Type B pancreatic cell (in vitro differentiated cells): ENCODE data around the gene CREB5. TPM values are rescaled to one million over a fixed set of nuclear protein-coding genes. Genes with fewer than 3 reads are reported as not detected.

ENCODE experiments used
- DNase-seq: peaks from one replicate; pipeline ENCODE4 v3.0.0; 2021; ENCODE audit warnings: mixed read lengths; ENCODE audit not compliant: unreplicated experiment; ENCODE audit errors: extremely low spot score
- H3K27ac Mint-ChIP-seq: 2 replicates; pipeline ENCODE4 v1.8.0; 2021; ENCODE audit warnings: mild to moderate bottlenecking, mixed read lengths
- H3K27me3 Mint-ChIP-seq: 2 replicates; pipeline ENCODE4 v1.8.0; 2021; ENCODE audit warnings: mixed read lengths
- H3K36me3 Mint-ChIP-seq: 2 replicates; pipeline ENCODE4 v1.8.0; 2021; ENCODE audit warnings: mixed read lengths
- H3K4me1 Mint-ChIP-seq: one replicate; pipeline ENCODE4 v1.8.0; 2021; ENCODE audit warnings: mixed read lengths; ENCODE audit not compliant: unreplicated experiment
- H3K4me3 Mint-ChIP-seq: 2 replicates; pipeline ENCODE4 v1.8.0; 2021; ENCODE audit warnings: mild to moderate bottlenecking, mixed read lengths
- H3K9me3 Mint-ChIP-seq: 2 replicates; pipeline ENCODE4 v1.8.0; 2021; ENCODE audit warnings: mixed read lengths
- total RNA-seq: library from RNA; stranded (reverse); gene quantifications from 2 replicates; pipeline ENCODE4 v1.2.1, GENCODE V29; 2021; ENCODE audit warnings: low replicate concordance
- TF ChIP-seq, protein P1 (sequence below): fragments of 200-600 bp; sonication (generic); conservative IDR thresholded peaks from 2 replicates; pipeline ENCODE4 v1.5.0; 2021; ENCODE audit warnings: antibody characterized with exemption, mild to moderate bottlenecking

Gene CREB5
- total RNA-seq, 1 donor from 2014 or later, result 31.0 TPM

DNA sequence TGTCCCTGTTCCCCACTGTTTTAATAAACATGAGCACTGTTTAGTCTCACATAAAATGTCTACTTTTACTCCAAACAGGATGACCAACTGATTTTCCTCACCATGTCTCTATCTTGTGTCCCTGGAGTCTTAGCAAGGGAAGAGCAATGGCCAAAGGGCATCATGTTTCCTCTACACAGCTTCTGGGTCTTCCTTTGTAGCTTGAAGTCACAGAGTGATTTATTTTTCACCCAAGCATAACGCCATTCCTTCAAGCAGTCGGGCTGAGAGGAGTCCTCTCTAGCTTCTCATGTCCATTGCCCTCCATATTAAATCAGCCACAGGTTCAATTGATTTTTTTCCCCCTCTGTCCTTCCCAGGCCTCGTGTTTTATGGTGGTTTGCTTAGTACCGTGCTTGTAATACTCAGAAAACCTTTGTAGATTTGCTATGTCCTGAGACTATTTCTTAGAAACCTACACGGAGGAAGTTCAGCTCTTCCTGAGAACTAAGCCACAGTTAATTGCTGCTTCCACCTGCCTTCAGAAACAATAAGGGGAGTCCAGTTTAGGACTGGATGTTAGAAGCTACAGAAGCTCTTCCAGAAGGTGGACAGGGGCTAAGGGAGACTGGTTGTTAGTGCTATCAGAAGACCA is 178.8 kb downstream of the CREB5 start:
- no peaks in the 10 kb centered on the region for H3K27me3 Mint-ChIP-seq
- no peaks in the 10 kb centered on the region for H3K36me3 Mint-ChIP-seq
- no peaks in the 10 kb centered on the region for H3K9me3 Mint-ChIP-seq
- TF ChIP-seq, protein P1, sequence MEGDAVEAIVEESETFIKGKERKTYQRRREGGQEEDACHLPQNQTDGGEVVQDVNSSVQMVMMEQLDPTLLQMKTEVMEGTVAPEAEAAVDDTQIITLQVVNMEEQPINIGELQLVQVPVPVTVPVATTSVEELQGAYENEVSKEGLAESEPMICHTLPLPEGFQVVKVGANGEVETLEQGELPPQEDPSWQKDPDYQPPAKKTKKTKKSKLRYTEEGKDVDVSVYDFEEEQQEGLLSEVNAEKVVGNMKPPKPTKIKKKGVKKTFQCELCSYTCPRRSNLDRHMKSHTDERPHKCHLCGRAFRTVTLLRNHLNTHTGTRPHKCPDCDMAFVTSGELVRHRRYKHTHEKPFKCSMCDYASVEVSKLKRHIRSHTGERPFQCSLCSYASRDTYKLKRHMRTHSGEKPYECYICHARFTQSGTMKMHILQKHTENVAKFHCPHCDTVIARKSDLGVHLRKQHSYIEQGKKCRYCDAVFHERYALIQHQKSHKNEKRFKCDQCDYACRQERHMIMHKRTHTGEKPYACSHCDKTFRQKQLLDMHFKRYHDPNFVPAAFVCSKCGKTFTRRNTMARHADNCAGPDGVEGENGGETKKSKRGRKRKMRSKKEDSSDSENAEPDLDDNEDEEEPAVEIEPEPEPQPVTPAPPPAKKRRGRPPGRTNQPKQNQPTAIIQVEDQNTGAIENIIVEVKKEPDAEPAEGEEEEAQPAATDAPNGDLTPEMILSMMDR, result no peak
- no peak overlapping the region for H3K27ac Mint-ChIP-seq
- H3K4me3 Mint-ChIP-seq, result no peak overlapping the region
- H3K4me1 Mint-ChIP-seq, result peaks cover 48% of the 10 kb centered on the region
- no peak for DNase-seq

DNA sequence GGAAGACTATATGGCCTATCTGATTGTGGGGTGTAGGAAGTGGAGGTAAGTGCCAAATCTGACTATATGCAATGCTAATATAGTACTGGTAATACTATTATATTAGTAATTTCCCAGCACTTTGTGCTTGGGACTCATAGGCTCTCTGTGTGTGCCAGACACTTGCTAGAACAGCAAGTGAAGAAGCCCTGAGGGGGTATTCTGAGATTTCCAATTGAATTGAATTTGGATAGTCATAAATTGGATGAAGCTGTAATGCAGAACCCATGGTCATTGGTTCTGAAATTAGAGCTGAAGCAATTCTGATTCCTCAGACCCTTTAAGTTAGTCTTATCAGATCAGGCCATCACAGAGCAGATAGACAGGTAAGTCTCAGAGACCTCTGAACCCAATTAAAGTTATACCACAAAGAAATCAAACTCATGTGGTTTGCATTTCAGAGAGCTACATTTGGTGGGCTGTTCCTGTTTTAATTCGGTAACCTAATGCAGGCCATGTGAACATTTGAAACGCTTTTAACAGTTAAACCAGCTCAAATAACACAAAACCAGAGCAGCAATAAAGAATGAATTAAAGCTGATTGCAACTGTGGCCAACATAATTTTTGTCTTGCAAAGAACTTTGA is 179.5 kb downstream of the CREB5 start:
- Mint-ChIP-seq H3K27me3 (no peaks in the 10 kb centered on the region), H3K9me3 (no peaks in the 10 kb centered on the region), H3K4me1 (peaks cover 42% of the 10 kb centered on the region), H3K36me3 (no peaks in the 10 kb centered on the region), H3K27ac (no peak overlapping the region), H3K4me3 (no peak overlapping the region)
- TF ChIP-seq, protein P1, result no peak
- DNase-seq, result no peak

DNA sequence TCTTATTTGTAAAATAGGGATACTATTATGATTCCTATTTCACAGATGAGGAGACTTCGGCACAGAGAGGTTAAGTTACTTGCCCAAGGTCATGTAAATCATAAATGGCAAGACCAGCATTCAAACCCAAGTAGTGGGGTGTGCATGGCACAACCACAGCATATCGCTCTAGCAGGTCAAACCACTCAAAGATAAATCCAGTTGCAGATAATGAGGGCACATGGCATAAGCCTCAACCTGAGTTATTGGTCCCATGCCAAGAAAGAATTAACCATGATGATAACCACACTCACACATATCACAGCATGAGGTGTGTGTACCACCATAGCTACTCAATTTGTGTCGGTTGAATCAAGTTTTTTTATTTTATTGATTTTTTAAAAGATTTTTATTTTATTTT is 180.5 kb downstream of the CREB5 start:
- TF ChIP-seq, protein P1, result no peak
- Mint-ChIP-seq H3K4me3 (no peak overlapping the region), H3K27ac (no peak overlapping the region), H3K27me3 (no peaks in the 10 kb centered on the region), H3K9me3 (no peaks in the 10 kb centered on the region), H3K4me1 (peaks cover 39% of the 10 kb centered on the region), H3K36me3 (no peaks in the 10 kb centered on the region)
- DNase-seq, result no peak

DNA sequence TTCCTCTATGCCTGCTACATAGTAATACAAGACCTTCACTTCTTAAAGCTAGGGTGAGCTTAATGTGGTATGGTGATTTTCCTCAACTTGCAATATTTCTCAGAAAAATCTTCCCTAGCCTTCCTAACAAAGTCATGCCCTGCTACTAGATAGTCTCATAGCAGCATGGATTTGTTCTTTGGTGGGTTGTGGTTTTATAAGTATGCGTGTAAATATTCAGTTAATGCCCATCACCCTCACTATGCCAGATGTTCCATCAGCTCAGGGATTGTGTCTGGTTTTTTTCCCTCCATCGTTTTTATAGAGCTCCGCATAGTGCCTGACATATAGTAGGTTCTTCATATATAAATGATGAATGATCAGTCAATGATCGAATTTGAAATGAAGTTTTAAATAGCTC is 182.8 kb downstream of the CREB5 start:
- TF ChIP-seq, protein P1, result no peak
- H3K4me3 Mint-ChIP-seq, result no peak overlapping the region
- peaks cover 40% of the 10 kb centered on the region for H3K4me1 Mint-ChIP-seq
- H3K27ac Mint-ChIP-seq, result no peak overlapping the region
- peaks cover 1% of the 10 kb centered on the region for H3K27me3 Mint-ChIP-seq
- no peak for DNase-seq
- no peaks in the 10 kb centered on the region for H3K36me3 Mint-ChIP-seq
- H3K9me3 Mint-ChIP-seq, result no peaks in the 10 kb centered on the region

DNA sequence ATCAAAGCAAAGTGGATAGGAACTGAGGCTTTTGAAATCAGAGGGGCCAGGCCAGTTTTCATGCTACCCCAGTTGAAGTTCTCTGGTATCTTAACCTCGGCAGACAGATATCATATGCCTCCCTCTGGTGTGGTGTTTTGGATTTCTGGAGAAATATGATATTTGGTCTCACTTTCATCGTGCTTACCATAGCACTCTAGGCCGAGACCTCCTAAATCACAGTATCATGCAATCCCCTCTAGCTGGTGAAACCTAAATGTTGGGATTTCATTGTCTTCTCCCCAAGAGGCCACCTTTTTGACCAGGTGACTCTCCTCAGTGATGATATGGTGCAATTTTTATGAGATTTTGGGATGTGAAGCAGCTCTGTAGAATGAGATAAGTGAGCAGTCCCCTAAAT is 183.5 kb downstream of the CREB5 start:
- H3K36me3 Mint-ChIP-seq, result no peaks in the 10 kb centered on the region
- TF ChIP-seq, protein P1, result no peak
- peaks cover 3% of the 10 kb centered on the region for H3K27me3 Mint-ChIP-seq
- H3K9me3 Mint-ChIP-seq, result no peaks in the 10 kb centered on the region
- H3K27ac Mint-ChIP-seq, result no peak overlapping the region
- H3K4me3 Mint-ChIP-seq, result no peak overlapping the region
- peaks cover 39% of the 10 kb centered on the region for H3K4me1 Mint-ChIP-seq
- DNase-seq, result no peak
